Esophagus muscularis mucosa (tissue), 4 donors: ENCODE results near the gene COL3A1.

Experiments used
- CTCF ChIP-seq, 3 experiments: fragments of 200-600 bp in 2 of 3; fragments of 450-650 bp in 1 of 3; sonication (generic) in 2 of 3; IDR thresholded peaks; one replicate each; pipeline ENCODE4 v1.5.1; 2017 to 2019; ENCODE audit warnings: antibody characterized with exemption in 3 of 3, mild to moderate bottlenecking in 2 of 3, moderate library complexity in 1 of 3
- EP300 ChIP-seq: sonication (generic); formaldehyde crosslinking; IDR thresholded peaks from one replicate; pipeline ENCODE4 v1.6.1; 2017; ENCODE audit warnings: antibody characterized with exemption
- POLR2A ChIP-seq: fragments of 450-650 bp; IDR thresholded peaks from one replicate; pipeline ENCODE4 v1.6.1; 2017; ENCODE audit warnings: antibody characterized with exemption, moderate library complexity, mild to moderate bottlenecking, low read depth

- TF ChIP-seq CTCF (IDR thresholded peaks at IDR 0.05) (no peak), POLR2A (no peak), EP300 (no peak)
Observed at GRCh38 chr2:189000221-189000620, 26.0 kb downstream of the COL3A1 start.
